ENCODE data around the gene PJA1. TPM values are rescaled to one million over a fixed set of nuclear protein-coding genes. Genes with fewer than 3 reads are reported as not detected.

PJA1 gene
- total RNA-seq, 2 donors from 2014 or later: 28.0 to 89.9 TPM

DNA sequence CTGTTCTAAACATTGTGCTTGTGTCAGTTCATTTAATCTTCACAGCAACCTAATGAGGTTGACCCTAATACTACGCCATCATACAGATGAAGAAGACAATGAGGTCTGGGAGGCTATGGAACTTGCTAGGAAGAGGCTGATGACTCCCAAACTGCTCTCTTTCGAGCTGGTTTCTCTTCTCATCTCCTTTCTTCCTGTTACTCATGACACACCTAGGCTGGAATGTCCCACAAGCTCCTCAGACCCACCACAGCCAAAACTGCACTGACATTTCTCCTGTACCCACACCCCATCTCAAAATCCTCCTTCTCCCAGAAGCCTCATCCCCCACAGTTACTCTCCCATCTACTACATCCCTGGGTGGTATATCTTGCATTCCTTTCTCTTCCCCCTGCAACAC, 27.4 kb upstream of the PJA1 start:
- 94% methylated on average over 2 of the region's 2 CpGs for WGBS
- Histone ChIP-seq H3K27ac (no peak overlapping the region), H3K4me3 (no peak overlapping the region), H3K9me3 (no peaks in the 10 kb centered on the region), H3K36me3 (no peaks in the 10 kb centered on the region), H3K27me3 (replicated peaks; ENCODE audit: insufficient read depth) (no peaks in the 10 kb centered on the region), H3K4me1 (replicated peaks) (no peaks in the 10 kb centered on the region)
- TF ChIP-seq POLR2A (IDR thresholded peaks at IDR 0.05) (no peak), POLR2AphosphoS5 (IDR thresholded peaks at IDR 0.05) (no peak)
- TF ChIP-seq, protein P1, sequence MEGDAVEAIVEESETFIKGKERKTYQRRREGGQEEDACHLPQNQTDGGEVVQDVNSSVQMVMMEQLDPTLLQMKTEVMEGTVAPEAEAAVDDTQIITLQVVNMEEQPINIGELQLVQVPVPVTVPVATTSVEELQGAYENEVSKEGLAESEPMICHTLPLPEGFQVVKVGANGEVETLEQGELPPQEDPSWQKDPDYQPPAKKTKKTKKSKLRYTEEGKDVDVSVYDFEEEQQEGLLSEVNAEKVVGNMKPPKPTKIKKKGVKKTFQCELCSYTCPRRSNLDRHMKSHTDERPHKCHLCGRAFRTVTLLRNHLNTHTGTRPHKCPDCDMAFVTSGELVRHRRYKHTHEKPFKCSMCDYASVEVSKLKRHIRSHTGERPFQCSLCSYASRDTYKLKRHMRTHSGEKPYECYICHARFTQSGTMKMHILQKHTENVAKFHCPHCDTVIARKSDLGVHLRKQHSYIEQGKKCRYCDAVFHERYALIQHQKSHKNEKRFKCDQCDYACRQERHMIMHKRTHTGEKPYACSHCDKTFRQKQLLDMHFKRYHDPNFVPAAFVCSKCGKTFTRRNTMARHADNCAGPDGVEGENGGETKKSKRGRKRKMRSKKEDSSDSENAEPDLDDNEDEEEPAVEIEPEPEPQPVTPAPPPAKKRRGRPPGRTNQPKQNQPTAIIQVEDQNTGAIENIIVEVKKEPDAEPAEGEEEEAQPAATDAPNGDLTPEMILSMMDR (IDR thresholded peaks at IDR 0.05): no peak
- intact Hi-C loops (cut with DNase I): no loop called here
- DNase-seq (ENCODE audit: low spot score): no peak

DNA sequence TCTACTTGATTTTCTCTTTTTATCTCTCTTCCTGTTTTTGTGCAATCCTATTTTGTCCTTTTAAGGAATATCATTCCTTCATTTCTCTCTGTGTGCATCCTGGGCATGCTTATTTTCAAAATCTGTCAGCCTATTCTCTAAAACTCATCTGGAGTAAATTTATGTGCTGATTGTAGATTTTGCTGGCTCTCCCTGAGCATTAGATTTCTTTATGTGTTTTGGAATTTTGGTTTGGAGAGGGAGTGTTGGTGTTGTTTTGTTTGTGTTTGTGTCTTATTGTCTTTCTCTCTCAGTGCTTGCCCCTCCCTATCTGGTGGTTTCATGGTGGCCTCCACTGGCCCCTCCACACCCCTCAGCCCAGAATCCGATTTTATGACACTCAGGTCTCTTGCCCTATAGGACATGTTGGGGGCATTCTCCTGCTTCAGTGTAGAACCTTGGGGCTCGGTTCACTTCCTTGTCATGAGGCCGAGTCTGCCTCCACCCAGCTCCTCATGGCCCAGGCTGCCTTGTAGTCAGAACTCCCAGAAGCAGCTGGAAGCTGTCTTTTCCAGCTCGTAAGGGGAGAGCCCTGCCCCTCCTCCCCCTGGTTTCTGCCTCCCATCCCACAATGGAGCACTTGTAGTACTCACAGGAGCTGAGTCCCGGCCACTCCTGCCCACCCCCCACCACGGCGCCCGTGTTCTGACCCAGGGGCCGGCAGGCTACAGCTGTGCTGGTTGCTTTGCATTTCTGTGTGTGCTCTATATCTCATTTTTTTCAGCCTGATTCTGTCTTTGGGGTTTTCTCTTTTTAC, 24.5 kb upstream of the PJA1 start:
- Histone ChIP-seq H3K4me3 (no peak overlapping the region), H3K27me3 (replicated peaks; ENCODE audit: insufficient read depth) (no peaks in the 10 kb centered on the region), H3K4me1 (replicated peaks) (no peaks in the 10 kb centered on the region), H3K27ac (no peak overlapping the region), H3K36me3 (no peaks in the 10 kb centered on the region), H3K9me3 (no peaks in the 10 kb centered on the region)
- 47% methylated on average over 9 of the region's 9 CpGs for WGBS
- intact Hi-C loops (cut with DNase I): no loop called here
- no peak for DNase-seq (ENCODE audit: low spot score)
- TF ChIP-seq POLR2A (IDR thresholded peaks at IDR 0.05) (no peak), POLR2AphosphoS5 (IDR thresholded peaks at IDR 0.05) (no peak)
- TF ChIP-seq, protein P1 (IDR thresholded peaks at IDR 0.05): no peak

DNA sequence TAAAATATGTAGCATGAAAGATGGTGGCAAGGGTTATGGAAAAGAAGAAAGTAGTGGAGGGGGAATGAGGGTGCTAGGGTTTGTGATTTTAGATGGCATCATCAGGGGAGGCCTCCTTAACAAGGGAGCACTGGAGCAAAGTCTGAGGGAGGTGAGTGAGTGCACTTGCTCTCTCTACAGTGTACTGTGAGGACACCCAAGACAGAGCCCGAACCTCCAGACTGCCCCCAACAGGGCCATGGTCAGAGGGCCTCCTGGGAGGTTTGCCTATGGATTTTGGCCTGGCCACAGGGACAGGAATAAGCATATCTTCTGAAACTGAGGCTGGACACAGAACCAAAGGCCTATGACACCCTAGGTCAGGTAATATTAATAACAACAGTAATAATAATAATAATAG, 21.4 kb upstream of the PJA1 start:
- Histone ChIP-seq H3K4me1 (replicated peaks) (no peaks in the 10 kb centered on the region), H3K4me3 (no peak overlapping the region), H3K27me3 (replicated peaks; ENCODE audit: insufficient read depth) (no peaks in the 10 kb centered on the region), H3K36me3 (no peaks in the 10 kb centered on the region), H3K9me3 (no peaks in the 10 kb centered on the region), H3K27ac (no peak overlapping the region)
- DNase-seq (ENCODE audit: low spot score): no peak
- WGBS: 100% methylated on average over 1 of the region's 1 CpG
- TF ChIP-seq, protein P1 (IDR thresholded peaks at IDR 0.05): no peak
- no peak for TF ChIP-seq POLR2AphosphoS5 (IDR thresholded peaks at IDR 0.05)
- no peak for TF ChIP-seq POLR2A (IDR thresholded peaks at IDR 0.05)
- intact Hi-C loops (cut with DNase I): no loop called here

DNA sequence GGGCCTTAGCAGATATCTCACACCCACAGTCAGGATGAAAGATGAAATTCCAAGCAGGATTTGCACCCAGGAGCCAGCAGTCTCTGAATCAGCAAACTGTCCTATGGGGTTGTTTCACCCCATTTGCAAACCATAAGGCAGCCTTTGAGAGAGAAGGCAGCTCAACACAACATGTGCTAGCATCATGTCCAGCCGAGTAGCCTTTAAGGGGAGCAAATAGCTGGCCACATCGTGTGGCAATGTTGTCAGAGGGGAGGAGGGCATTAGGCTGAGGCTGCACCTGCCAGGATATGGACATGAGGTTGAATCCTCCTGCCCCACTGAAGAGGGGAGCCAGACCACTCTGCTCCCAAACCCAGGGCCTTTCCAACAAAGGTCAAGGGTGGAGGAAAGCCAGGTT, 20.6 kb upstream of the PJA1 start:
- H3K4me3 ChIP-seq: no peak overlapping the region
- DNase-seq (ENCODE audit: low spot score): no peak
- H3K36me3 ChIP-seq: no peaks in the 10 kb centered on the region
- no peak overlapping the region for H3K27ac ChIP-seq
- intact Hi-C loops (cut with DNase I): no loop called here
- no peaks in the 10 kb centered on the region for H3K27me3 ChIP-seq (replicated peaks; ENCODE audit: insufficient read depth)
- WGBS: no CpG with 5 or more reads among the region's 2 CpGs
- TF ChIP-seq POLR2AphosphoS5 (IDR thresholded peaks at IDR 0.05): no peak
- TF ChIP-seq, protein P1 (IDR thresholded peaks at IDR 0.05): no peak
- TF ChIP-seq POLR2A (IDR thresholded peaks at IDR 0.05): no peak
- no peaks in the 10 kb centered on the region for H3K9me3 ChIP-seq
- no peaks in the 10 kb centered on the region for H3K4me1 ChIP-seq (replicated peaks)

DNA sequence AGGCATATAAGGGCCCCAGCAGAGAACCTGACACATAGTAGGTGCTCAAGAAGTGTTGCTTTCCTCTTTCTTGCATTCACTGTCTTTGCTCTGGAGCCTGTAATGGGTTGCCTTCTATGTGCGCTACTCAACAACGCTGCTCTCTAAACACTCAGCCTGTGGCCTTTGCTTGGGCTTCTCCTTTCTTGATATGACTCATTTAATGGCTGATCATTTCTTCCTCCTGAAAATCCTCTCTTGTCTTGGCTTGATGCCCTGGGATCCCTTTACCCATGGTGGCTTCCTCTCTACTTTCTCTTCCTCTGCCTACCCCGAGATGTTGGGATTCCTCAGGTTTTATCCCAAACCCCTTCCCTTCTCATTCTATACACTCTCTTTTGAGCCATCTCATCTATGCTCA, 19.9 kb upstream of the PJA1 start:
- Histone ChIP-seq H3K9me3 (no peaks in the 10 kb centered on the region), H3K36me3 (no peaks in the 10 kb centered on the region), H3K27me3 (replicated peaks; ENCODE audit: insufficient read depth) (no peaks in the 10 kb centered on the region), H3K27ac (no peak overlapping the region), H3K4me1 (replicated peaks) (no peaks in the 10 kb centered on the region), H3K4me3 (no peak overlapping the region)
- intact Hi-C loops (cut with DNase I): no loop called here
- TF ChIP-seq POLR2AphosphoS5 (IDR thresholded peaks at IDR 0.05) (no peak), POLR2A (IDR thresholded peaks at IDR 0.05) (no peak)
- TF ChIP-seq, protein P1 (IDR thresholded peaks at IDR 0.05): no peak
- DNase-seq (ENCODE audit: low spot score): no peak
- 95% methylated on average over 3 of the region's 3 CpGs for WGBS

Data from prostate gland (tissue), 2 donors.